Measurements from ENCODE around the gene TTC27.
"Not testable (repeated sequence)": the region's sequence is repeated elsewhere in the genome, so short reads cannot be mapped to it uniquely, and the experiment has no call there.

The TTC27 gene

DNA sequence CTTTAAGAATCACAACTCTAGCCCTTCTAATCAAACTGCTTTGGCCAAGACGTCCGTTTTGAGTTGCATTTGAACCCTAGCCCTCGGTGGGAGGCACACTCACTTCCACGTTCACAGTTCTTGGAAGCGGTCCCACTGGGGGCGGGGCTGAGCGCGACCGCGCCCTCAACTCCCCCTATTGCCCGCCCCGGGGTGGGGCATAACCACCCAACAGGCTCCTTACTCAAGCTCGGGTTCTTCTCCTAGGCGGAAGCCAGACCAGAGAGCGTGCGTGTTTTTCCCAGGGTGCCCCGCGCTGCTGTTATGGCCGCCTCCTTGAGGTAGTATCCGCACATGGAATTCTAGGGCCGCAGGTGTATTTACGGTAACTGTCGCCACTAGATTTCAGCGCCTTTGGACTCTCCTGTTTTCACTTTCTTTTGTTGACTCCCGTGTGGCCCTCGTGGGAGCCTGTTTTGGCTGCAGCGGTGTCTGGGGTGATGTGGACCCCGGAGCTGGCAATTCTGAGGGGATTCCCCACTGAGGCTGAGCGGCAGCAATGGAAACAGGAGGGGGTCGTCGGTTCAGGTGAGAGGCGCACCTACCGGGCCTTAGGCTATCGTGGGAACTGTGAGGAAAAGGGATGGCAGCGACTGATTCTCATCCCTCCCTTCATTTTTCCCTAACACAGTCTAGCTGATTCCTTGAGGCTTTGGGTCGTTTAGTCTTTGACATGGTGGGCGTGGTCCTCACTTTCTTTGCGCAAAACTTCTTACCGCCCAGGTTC lies at the start of gene TTC27:
Gene TTC27, plus strand, starts transcription at position 237 of the 766 bp plus-strand sequence. Its CDS starts 243 bp downstream, at position 480.
- DNase-seq (peak; percentile 95), ATAC-seq (peak; percentile 100)

DNA sequence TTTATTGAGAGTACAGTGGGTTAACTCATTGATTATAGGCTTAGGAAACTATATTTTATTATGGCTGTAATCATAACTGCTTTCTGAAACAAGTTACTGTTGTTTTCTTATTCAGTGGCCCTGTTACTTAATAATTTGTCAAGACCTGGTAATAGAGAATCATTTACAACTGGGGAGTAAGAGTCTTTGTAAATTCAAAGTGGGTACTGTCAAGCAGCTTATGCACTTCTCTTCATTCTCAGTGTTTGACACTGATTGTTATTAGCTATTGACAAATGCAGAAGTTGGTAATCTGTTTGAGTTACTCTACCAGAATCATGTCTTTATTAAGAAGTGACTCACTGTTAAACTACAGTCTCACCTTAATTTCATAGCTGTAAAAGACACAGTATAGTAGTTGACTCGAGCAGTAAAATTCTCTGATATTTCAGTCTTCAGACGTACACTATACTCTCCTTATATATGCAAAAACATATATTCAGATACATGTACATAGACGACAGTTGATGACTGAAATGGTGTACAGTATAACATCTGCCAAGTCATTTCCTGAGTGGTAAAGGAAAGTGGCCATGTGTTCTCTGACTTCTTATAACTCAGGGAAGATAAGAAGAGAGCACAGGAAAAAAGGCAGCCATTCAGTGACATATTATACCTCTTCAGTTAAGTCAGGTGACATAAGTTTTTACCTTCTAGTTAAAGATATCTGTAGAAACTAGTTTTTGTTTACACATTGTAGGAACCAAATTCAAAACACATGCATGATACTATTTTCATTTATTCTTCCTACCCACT lies 36.0 kb upstream of the TTC27 start:
- peak; percentile 93 for ATAC-seq
- no peak for DNase-seq

- ATAC-seq (no peak), DNase-seq (no peak)
Measured at GRCh38 chr2:32594573-32594972, 33.3 kb upstream of the TTC27 start.

DNA sequence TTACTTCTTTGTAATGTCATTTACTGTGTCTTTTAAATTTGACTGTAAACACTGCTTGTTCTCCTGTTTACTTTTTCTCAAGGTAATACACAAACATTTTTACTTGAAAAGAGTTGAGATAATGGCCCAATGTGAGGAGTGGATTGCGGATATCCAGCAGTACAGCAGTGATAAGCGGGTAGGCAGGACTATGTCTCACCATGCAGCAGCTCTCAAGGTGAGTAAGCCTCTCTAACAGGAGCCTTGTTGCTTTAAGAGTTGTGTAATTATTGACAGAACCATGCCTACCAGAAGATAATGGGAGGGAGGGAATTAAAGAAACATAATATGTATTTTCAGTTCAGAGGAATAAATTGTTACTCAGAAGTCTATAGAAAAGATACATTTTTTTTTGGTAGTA lies 16.5 kb upstream of the TTC27 start:
- ATAC-seq (no peak), DNase-seq (no peak)

DNA sequence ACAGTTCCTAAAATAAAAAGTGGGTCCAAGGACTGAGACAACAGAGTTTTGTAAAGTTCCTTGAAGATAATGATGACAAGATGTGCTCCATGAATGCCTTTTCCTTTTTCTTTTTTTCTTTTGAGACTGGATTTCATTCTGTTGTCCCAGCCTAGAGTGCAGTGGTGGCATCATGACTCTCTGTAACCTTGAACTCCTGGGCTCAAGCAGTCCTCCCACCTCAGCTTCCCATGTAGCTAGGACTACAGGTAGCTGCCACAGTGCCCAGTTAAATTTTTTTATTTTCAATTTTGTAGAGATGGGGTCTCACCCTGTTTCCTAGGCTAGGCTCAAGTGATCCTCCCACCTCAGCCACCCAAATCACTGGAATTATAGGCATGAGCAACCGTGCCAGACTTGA lies 16.1 kb upstream of the TTC27 start:
- no peak for ATAC-seq
- DNase-seq = no peak

GRCh38 chr2:32614084-32614483 lies 13.8 kb upstream of the TTC27 start:
- no peak for DNase-seq
- no peak for ATAC-seq

GRCh38 chr2:32617599-32618189 lies 10.2 kb upstream of the TTC27 start:
- ATAC-seq (no peak), DNase-seq (no peak)

- ATAC-seq = no peak
Measured at GRCh38 chr2:32622570-32623310, 5.1 kb upstream of the TTC27 start.

DNA sequence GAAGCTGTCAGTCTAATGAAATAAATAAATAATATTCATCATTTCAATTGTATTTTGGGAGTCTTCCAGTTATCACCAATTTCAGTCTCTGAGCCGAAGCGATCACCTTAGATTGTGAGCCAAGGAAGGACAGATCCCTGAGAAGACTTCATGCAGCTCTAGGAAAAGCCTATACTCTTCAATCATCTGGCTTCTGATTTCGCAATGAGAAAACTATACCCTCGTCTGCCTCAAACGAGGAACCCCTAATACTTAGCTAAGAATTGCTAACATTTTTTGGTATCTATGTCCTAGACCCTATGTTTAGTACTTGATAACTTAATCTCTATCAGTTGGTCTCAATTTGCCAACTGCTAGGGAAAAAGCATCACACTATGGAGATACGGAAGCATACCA lies 4.5 kb upstream of the TTC27 start:
- DNase-seq = no peak
- no peak for ATAC-seq

More at GRCh38 chr2:32622570-32623310, 5.1 kb upstream of the TTC27 start:
- DNase-seq = no peak

DNA sequence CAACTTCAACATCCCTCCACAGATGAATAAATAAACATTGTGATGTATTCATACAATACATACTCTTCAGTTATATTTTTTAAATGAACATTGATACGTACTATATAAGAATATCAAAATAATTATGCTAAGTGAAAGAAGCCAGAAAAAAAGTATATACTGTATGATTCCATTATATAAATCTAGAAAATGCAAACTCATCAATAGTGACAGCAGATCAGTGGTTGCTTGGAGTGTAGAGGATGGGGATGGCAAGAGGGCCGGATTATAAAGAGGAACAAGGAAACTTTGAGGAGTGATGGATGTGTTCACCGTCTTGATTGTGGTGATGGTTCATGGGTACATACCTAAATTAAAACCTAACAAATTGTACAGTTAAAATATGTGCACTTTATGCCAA lies 3.0 kb upstream of the TTC27 start:
- DNase-seq (no peak), ATAC-seq (no peak)

DNA sequence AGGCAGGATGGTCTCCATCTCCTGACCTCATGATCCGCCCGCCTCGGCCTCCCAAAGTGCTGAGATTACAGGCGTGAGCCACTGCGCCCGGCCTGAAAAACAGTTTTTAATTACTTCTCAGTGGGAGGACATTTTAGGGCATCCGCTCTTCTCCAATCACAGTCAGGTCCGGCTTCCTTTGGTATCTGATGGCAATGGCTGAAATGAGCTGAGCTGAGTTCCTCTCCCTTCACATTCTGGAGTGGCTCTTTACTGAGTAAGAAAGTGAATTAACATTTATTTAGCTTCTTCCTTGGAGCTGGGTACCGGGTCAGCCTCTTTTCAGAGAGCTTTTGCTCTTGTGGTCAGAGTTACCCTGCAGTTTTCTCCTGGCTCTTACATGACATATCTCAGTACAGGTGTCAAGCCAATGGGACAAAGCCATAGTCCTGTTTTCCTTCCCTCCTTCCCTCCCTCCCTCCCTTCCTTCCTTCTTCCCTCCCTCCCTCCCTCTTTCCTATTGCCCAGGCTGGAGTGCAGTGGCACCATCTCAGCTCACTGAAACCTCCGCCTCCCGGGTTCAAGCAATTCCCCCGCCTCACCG lies 1.1 kb upstream of the TTC27 start:
- no peak for ATAC-seq
- no peak for DNase-seq

DNA sequence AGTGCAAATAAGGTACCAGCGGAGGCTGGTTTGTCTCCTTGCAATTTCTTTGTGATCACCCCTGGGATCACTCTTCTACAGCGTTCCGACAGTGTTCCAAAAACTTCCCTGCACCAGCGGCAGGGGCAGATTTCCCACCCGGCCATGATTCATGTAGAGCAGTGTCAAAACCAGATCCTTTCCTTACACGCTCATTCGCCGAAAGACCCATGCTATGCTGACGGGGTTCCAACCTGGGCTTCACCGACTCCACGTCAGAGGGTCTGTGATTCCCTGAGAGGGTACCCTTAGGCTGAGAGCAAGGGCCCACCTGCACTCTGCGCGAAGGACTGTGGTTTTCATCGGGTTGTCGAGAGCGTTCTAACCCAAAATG lies 423 bp upstream of the TTC27 start:
- peak; percentile 45 for DNase-seq

DNA sequence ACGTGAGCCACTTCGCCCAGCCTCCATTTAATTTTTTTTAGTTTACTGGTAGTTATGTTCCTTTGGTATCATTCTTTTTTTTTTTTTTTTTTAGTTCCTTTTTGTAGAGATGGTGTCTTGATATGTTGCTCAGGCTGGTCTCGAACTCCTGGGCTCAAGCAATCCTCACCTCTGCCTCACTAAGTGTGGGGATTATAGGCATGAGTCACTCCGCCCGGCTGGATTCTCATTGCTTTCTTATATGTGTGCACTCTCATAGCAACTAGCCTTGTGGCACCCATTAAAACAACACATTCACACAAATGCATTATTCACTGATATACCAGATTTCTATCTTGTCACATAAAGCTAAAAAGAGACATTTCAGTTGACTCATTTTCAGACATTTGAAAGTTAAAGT lies 4.2 kb downstream of the TTC27 start:
- DNase-seq = peak; percentile 28

More for the DNA sequence above, 423 bp upstream of the TTC27 start:
- peak; percentile 37 for ATAC-seq

DNA sequence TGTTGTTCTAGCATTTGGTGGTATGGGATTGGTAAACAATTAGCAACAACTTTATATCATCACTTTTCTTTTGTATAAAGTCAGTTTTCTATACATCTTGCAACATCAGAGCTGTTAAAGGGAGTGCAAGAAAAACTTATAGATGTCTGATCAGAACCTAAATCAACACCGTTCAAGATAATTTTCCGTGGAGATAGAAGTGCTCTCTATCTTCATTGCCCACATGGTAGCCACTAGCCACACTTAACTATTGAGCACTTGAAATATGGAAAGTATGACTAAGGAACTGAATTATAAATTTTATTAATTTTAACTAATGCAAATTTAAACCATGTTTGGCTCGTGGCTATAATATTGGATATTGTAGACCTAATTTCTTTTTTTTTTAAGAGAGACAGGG lies 5.2 kb downstream of the TTC27 start:
- no peak for ATAC-seq
- no peak for DNase-seq

More for the DNA sequence above, 4.2 kb downstream of the TTC27 start:
- peak; percentile 16 for ATAC-seq

GRCh38 chr2:32638548-32638947 lies 10.7 kb downstream of the TTC27 start:
- not testable (repeated sequence) for ATAC-seq

DNA sequence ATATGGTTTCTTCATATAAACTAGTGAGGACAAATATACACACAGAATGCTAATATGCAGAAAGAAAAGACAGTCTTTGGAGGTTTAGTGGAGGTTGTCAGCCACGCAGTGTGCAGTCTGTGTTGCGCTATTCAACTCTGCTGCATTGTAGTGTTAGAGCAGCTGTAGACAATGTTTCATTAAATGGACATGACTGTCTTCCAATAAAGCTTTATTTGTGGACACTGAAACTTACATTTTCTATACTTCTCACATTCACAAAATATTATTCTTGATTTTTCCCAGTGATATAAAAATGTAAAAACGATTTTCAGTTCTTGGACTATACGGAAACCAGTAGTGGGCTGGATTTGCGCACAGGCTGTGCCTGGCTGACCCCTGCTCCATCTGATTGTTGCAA lies 13.3 kb downstream of the TTC27 start:
- DNase-seq (no peak), ATAC-seq (no peak)

More at GRCh38 chr2:32638548-32638947, 10.7 kb downstream of the TTC27 start:
- not testable (repeated sequence) for DNase-seq

DNA sequence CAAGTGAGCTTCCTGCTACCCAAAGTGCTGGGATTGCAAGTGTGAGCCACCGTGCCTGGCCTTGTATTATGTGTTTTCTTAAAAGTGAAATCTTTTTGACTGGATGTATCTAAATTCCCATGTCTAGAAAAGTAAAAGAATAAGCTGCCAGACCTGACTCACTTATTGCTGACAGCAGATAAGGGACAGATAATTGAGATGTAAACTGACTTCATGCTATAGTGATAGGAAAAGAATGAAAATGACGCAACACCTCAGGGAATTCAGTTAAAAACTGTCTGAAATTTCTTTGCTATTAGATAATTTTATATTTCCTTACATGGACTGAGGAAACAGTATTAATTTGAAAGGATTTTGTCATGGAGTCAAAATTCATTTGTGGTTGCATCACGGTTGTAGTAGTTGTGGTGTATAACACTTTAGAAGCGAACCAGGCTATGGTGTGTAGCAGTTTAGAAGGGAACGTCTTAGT lies 19.4 kb downstream of the TTC27 start:
- DNase-seq = no peak

DNA sequence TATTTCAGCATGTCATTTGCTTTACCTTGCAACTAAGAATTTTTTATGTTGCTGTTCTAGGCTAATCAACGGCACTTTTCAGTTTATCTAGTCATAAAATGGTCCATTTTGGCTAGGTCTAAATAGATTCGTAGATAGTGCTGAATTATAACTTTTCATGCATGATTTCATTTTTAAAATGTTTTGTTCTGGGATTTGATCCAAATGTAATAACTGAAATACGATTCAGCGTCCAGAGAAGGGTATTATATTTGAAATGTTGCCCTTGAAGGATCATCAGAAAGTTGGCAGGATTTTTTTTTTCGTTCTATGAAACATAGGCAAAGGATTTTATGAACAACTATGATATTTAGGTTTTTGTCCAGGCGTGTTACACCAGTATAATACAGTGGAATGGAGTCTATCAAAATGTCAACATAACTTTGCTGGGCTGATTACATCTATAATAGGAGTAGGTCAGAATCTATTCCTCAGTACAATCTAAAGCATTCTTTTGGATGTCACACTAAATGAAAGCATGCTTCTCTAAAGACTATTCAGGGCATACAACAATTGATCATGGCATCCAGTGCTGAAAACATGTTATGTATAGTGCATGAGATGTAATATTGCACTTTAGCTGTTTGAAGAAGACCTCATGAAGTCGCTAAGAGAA lies 24.8 kb downstream of the TTC27 start:
- no peak for DNase-seq

More for the DNA sequence above, 19.4 kb downstream of the TTC27 start:
- no peak for ATAC-seq

GRCh38 chr2:32656069-32656468 lies 28.2 kb downstream of the TTC27 start:
- DNase-seq (no peak), ATAC-seq (no peak)

More for the DNA sequence above, 24.8 kb downstream of the TTC27 start:
- no peak for ATAC-seq

DNA sequence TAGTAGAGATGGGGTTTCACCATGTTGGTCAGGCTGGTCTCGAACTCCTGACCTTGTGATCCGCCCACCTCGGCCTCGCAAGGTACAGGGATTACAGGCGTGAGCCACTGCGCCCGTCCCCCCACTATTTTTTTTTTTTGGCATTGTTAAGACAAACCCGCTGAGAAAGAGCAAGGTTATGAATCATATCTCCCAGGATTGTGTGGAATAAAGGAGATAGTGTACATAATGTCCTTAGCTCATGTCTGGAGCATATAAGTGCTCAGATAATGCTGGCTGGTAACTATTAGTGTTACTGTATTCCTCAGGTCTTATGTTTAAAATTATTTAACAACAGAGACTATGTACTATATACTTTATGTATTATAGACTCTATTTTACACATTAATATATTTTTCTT lies 36.0 kb downstream of the TTC27 start:
- DNase-seq (no peak), ATAC-seq (no peak)

- ATAC-seq (no peak), DNase-seq (no peak)
Measured at GRCh38 chr2:32666704-32667103, 38.9 kb downstream of the TTC27 start.
